Urinary bladder (tissue), 4 donors: ENCODE measurements around the gene UBE2G2. TPM values are rescaled to one million over a fixed set of nuclear protein-coding genes. Genes with fewer than 3 reads are reported as not detected.
A peak's percentile ranks its signal among the peaks of the same experiment; 100 is the strongest.

Experiments used
- DNase-seq: peaks from one replicate; pipeline ENCODE4 v3.0.0-alpha.2; 2015; ENCODE audit errors: extremely low spot score
- H3K27ac ChIP-seq: one replicate; pipeline ENCODE4 v1.5.1; 2013; ENCODE audit warnings: low read depth, mild to moderate bottlenecking, moderate library complexity
- H3K36me3 ChIP-seq: one replicate; pipeline ENCODE4 v1.6.1; 2013; ENCODE audit warnings: mild to moderate bottlenecking, moderate library complexity; ENCODE audit not compliant: insufficient read depth
- H3K4me1 ChIP-seq: one replicate; pipeline ENCODE4 v1.6.1; 2013; ENCODE audit warnings: mild to moderate bottlenecking, moderate library complexity; ENCODE audit not compliant: insufficient read depth
- H3K4me3 ChIP-seq: one replicate; pipeline ENCODE4 v1.5.1; 2013; ENCODE audit warnings: low read depth, low read length
- WGBS: extraction: QIAGEN DNeasy Blood & Tissue Kit; methylation state at CpG from one replicate; pipeline ENCODE4 v1.1.7; 2013; 5-methylcytosine and 5-hydroxymethylcytosine counted together
- polyA plus RNA-seq: library from polyadenylated mRNA; stranded (reverse); fragments of 200-250 nt; gene quantifications from one replicate; pipeline ENCODE4 v1.2.3, GENCODE V29; 2013
- total RNA-seq: library from RNA; depleted of rRNA; stranded (reverse); fragments of >200 nt; gene quantifications from one replicate; pipeline ENCODE4 v1.2.3, GENCODE V29; 2014
- donor health status: healthy with polysubstance abuse.
- donor health status: healthy.

Gene UBE2G2
- total and polyA plus RNA-seq, 2 donors: 65.4 to 75.9 TPM

DNA sequence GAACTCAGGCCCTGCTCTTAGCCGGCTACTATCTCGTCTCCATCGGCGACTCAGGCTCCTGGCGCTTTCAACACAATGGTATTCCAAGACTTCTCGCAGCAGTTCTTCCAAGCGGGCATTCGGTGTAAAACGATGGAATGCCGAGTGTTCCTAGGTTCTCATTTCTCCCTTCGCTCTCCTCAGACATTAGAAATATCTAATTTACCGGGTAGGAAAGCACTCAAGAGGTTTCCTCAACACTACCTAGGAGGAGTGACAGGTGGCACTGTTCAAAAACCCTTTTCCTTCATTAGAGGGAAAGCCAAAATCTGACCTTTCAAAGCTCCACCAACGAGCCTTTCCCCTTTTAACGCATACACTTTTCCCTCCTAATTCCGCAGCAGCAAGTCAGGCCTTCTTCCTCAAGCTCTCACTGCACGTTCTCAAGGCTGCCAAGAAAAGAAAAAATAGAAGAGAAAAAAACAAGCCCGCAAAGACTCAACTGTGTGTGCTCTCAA lies 601 bp downstream of the UBE2G2 start:
- Histone ChIP-seq H3K4me3 (peak overlapping the region; percentile 74), H3K36me3 (no peaks in the 10 kb centered on the region), H3K27ac (no peak overlapping the region), H3K4me1 (peaks cover 2% of the 10 kb centered on the region)
- no peak for DNase-seq
- 1% methylated on average over 17 of the region's 17 CpGs for WGBS

DNA sequence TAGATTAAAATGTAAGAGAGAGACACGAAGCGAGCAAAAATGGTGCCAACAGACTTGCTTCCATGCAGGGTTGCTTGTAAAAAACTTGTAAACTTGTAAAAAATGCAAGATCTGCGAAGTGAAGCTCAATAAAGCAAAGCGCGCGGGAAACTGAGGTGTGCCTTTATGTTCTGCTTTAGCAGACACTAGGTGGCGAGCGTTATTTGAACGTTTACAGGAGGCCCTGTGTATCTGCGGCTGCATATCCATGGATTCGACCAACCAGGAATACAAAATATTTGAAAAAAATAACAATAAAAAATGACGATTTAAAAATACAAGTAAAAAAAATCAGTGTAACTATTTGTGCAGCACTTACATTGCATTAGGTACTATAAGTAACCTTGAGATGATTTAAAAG lies 1.5 kb downstream of the UBE2G2 start:
- Histone ChIP-seq H3K36me3 (no peaks in the 10 kb centered on the region), H3K27ac (no peak overlapping the region), H3K4me1 (peaks cover 2% of the 10 kb centered on the region), H3K4me3 (no peak overlapping the region)
- WGBS: 42% methylated on average over 12 of the region's 12 CpGs
- DNase-seq: no peak

DNA sequence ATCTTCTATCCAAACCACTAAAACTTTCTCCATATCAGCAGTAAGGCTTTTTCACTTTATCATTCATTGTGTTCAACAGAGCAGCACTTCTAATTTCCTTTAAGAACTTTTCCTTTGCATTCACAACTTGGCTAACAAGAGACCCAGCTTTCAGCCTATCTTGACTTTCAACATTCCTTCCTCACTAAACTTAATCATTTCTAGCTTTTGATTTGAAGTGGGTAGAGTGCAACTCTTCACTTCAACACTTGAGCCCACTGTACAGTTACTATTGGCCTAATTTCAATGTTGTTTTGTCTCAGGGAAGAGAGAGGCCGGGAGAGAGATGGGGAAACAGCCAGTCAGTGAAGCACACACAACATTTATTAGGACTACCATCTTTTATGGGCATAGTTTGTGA lies 2.0 kb downstream of the UBE2G2 start:
- H3K4me3 ChIP-seq: no peak overlapping the region
- H3K36me3 ChIP-seq: no peaks in the 10 kb centered on the region
- DNase-seq: no peak
- H3K27ac ChIP-seq: no peak overlapping the region
- WGBS: 65% methylated on average over 1 of the region's 1 CpG
- H3K4me1 ChIP-seq: peaks cover 2% of the 10 kb centered on the region

DNA sequence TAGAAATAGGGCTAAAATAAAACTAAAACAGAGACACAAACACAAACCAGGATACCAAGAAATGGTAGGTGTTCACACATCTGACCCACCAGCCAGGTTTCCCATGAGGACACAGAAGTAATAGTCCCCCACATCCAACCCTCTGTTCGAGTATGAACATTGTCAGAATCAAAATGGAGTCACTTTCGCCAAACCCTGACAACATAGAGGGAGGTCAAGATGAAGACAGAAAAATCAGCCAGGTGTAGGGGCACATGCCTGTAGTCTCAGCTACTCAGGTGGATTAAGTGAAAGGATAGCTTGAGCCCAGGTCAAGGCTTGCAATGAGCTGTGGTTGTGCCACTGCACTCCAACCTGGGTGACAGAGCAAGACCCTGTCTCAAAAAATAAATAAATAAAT lies 3.8 kb downstream of the UBE2G2 start:
- no peak overlapping the region for H3K27ac ChIP-seq
- 93% methylated on average over 2 of the region's 2 CpGs for WGBS
- no peak overlapping the region for H3K4me3 ChIP-seq
- peaks cover 2% of the 10 kb centered on the region for H3K4me1 ChIP-seq
- H3K36me3 ChIP-seq: no peaks in the 10 kb centered on the region
- DNase-seq: no peak

DNA sequence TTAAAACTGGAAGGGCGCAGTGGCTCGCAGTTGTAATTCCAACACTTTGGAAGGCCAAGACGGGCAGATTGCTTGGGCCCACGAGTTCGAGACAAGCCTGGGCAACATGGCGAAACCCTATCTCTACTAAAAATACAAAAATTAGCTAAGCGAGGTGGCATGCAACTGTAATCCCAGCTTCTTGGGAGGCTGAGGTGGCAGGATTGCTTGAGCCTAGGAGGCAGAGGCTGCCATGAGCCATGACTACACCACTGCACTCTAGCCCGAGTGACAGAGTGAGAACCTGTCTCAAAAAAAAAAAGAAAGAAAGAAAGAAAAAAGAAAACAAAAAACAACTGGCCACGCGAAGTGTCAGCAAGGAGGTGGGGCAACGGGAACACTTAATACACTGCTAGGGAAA lies 6.3 kb downstream of the UBE2G2 start:
- H3K36me3 ChIP-seq: no peaks in the 10 kb centered on the region
- no peak overlapping the region for H3K27ac ChIP-seq
- DNase-seq: no peak
- H3K4me1 ChIP-seq: no peaks in the 10 kb centered on the region
- WGBS: 92% methylated on average over 11 of the region's 11 CpGs
- H3K4me3 ChIP-seq: no peak overlapping the region

DNA sequence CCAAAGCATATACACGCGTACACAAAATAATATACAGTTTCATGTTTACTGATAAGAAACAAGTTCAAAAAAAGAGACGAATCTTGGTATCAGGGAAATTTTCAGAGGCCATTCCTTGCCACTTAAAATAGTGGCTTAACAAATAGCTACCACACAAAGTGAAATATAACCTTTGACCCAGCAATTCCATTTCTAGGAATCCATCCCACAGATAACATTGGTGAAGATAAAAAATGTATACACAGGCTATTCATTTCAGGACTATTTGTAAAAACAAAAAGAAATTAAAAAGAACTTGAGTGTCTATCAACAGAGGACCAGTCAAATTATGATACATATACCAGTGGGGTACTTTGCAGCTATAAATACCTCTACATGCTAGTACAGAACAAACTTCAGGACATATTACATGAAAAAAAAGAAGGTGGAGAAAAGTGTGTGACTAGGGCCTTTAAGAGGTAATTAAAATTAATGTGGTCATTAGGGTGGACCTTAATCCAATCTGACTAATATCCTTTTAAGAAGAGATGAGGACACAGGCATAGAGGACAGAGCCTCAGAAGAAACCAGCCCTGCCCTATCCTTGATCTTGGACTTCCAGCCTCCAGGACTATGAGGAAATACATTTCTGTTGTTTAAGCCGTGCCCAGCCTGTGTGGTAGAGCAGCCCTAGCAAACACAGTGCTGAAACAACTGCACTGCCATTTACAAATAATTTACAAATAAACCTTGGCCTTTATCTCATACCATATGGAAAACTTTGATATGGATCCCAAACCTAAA lies 7.8 kb downstream of the UBE2G2 start:
- DNase-seq: no peak
- no peak overlapping the region for H3K4me3 ChIP-seq
- no peak overlapping the region for H3K27ac ChIP-seq
- H3K36me3 ChIP-seq: no peaks in the 10 kb centered on the region
- H3K4me1 ChIP-seq: no peaks in the 10 kb centered on the region
- 30% methylated on average over 4 of the region's 4 CpGs for WGBS

DNA sequence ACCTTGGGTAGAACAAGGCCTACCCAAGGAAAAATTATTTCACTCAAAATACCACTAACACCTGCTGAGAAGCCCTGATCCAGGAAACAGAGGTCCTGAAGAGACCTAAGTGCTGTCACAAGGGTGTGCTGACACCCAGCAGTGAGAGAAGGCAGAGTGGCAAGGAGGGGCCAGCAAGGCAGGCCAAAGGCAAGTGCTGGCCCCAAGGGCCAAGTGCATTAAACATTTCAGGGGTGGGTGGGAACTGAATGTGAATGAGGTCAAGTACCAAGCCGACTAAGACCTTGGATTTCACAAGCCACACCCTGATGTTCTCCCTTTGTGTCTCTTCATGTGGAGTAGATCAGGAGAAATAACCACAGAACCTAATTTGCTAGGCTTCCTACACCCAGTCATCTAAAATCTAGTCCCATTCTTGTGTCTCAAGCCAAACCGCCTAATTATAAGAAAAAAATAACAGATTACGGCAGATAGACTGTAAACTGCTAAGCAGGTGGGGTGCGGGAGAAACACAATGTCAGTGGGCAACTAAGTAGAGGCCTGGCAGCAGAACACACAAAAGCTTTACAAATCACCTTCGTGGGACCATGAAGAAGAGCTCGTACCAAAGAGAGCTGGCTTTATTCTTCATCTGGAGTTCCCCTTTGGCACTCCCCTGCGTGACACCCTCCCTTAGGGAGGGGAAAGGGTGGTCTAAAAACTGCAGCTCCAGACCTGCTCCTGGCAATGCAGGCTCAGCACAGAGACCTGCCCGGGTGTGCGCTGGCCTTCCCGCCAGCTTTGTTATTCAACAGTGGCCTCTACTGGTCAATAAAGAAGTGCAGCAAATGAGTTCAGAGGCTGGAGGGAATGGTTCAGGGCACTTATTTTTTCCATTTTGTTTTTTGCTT lies 8.7 kb downstream of the UBE2G2 start:
- Histone ChIP-seq H3K4me1 (no peaks in the 10 kb centered on the region), H3K36me3 (no peaks in the 10 kb centered on the region), H3K4me3 (no peak overlapping the region), H3K27ac (no peak overlapping the region)
- WGBS: 20% methylated on average over 10 of the region's 10 CpGs
- peak; percentile 48 for DNase-seq

DNA sequence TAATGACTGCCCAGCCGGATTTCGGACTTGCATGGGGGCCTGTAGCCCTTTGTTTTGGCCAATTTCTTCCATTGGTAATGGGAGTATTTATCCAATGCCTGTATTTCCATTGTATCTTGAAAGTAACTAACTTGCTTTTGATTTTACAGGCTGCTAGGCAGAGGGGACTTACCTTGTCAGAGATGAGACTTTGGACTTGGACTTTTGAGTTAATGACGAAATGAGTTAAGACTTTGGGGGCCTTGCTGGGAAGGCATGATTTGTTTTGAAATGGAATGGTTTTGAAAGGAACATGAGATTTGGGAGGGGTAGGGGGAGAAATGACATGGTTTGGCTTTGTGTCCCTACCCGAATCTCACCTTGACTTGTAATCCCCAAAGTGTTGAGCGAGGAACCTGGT lies 9.6 kb downstream of the UBE2G2 start:
- no peak for DNase-seq
- no peak overlapping the region for H3K27ac ChIP-seq
- WGBS: 96% methylated on average over 5 of the region's 5 CpGs
- no peaks in the 10 kb centered on the region for H3K4me1 ChIP-seq
- H3K36me3 ChIP-seq: no peaks in the 10 kb centered on the region
- no peak overlapping the region for H3K4me3 ChIP-seq

DNA sequence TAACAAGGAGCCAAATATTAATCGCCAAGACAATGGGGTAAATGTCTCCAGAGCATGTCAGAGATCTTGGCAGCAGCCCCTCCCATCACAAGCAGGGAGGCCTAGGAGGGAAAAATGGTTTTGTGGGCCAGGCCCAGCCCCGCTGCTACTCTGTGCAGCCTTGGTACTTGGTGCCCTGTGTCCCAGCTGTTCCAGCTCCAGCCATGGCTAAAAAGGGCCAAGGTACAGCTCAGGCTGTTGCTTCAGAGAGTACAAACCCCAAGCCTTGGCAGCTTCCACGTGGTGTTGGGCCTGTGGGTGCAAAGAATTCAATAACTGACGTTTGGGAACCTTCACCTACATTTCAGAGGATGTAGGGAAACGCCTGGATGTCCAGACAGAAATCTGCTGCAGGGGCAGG lies 10.4 kb downstream of the UBE2G2 start:
- WGBS: 78% methylated on average over 5 of the region's 5 CpGs
- H3K4me3 ChIP-seq: no peak overlapping the region
- H3K4me1 ChIP-seq: no peaks in the 10 kb centered on the region
- no peak for DNase-seq
- H3K36me3 ChIP-seq: no peaks in the 10 kb centered on the region
- no peak overlapping the region for H3K27ac ChIP-seq

DNA sequence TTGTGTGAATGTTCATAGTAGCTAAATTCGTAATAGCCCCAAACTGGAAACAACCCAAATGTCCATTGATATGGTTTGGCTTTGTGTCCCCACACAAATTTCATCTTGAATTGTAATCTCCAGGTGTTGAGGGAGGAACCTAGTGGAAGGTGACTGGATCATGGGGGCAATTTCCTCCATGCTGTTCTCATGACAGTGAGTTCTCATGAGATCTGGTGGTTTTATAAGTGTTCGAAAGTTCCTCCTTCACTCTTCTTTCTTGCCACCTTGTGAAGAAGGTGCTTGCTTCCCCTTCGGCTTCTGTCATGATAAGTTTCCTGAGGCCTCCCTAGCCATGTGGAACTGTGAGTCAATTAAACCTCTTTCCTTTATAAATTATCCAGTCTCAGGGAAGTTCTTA lies 11.3 kb downstream of the UBE2G2 start:
- no peak for DNase-seq
- Histone ChIP-seq H3K27ac (no peak overlapping the region), H3K4me1 (no peaks in the 10 kb centered on the region), H3K4me3 (no peak overlapping the region), H3K36me3 (no peaks in the 10 kb centered on the region)
- WGBS: 91% methylated on average over 3 of the region's 3 CpGs

DNA sequence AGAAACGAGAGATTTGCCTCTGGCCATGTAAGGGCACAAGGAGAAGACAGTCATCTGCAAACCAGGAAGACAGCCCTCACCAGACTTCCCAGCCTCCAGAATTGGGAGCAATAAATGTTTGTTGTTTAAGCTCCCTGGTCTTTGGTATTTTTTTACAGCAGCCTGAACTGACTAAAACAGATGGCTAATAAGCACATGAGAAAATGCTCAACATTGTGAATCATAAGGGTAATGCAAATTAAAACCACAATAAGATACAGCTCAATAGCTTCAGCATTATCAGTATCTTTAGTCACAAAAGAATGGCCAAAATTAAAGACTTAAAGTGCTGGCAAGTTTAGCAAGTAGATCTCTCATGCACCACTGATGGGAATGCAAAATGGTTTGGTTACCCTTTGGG lies 11.7 kb downstream of the UBE2G2 start:
- WGBS: 79% methylated on average over 1 of the region's 1 CpG
- no peaks in the 10 kb centered on the region for H3K4me1 ChIP-seq
- no peak overlapping the region for H3K4me3 ChIP-seq
- H3K27ac ChIP-seq: no peak overlapping the region
- DNase-seq: no peak
- no peaks in the 10 kb centered on the region for H3K36me3 ChIP-seq

DNA sequence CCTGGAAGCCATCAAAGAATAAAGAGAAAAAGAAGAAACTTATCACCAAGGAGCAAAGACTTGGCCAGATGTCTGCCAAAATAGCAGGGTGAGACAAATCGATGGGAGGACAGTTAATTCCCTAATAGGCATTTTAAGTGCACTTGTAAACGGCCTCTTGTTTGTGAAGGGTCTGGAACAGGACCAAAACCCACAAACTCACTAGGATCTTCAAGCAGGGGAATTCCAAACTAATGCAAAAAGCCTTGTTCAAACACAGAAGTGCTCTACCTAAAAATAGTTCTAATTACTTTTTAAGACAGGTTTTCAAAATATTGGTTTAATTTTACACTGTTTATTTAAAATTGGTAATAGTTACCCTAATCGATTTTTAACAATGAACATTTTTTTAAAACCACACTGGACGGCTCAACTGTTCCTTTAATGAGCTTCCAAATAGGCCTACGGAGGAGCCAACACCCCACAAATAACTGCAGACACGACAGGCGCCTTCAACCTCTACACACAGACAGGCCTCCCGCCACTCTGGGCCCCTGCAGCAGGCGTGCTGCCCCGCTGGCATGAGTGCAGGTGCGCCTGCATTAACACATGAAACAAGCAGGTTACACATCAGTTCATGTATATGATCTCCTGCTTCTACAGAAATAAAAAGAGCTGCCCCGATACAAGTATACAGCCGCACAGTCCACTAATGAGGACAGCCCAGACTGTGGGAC lies 15.8 kb downstream of the UBE2G2 start:
- no peaks in the 10 kb centered on the region for H3K4me1 ChIP-seq
- WGBS: 63% methylated on average over 13 of the region's 13 CpGs
- no peak overlapping the region for H3K4me3 ChIP-seq
- no peak overlapping the region for H3K27ac ChIP-seq
- H3K36me3 ChIP-seq: no peaks in the 10 kb centered on the region
- no peak for DNase-seq

DNA sequence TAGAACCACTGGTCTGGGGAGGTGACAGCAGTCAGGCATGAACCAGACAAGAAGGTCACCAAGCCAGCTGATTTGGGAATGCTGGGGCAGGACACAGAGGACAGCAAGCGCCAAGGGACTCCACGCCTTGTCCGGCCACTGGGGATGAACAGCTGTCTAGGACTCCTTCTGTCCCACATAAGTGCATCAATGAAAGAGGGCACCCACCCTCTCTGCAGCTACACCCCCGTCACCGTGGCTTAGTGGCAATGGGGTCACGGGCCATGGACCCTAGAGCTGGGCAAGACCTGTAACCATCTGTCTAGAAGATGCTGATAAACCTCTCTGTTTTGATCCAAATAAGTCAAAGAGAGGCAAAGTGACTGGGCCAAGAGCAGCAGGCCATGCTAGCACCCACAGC lies 16.8 kb downstream of the UBE2G2 start:
- 98% methylated on average over 6 of the region's 6 CpGs for WGBS
- Histone ChIP-seq H3K27ac (no peak overlapping the region), H3K36me3 (no peaks in the 10 kb centered on the region), H3K4me1 (no peaks in the 10 kb centered on the region), H3K4me3 (no peak overlapping the region)
- no peak for DNase-seq
